ENCODE results near the gene CSRP3.

DNA sequence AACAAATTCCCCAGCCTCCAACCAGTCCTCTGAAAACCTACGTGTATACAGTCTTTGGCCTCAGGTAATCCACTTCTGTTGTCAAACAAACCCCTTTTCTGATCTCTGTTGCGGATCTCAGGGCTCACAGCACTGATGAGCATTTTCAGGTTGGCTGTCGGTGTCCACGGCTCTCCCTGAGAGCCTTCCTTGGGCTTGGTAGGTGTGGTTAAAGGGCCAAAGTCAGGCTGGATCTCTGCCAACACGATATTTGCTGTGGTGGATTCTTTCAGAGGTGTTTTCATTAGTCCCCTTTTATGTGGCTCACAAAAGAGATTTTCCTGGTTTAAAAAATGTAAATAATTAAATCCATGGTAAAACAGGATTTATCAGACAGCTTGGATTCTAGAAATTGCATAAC lies 36.0 kb upstream of the CSRP3 start:
- TF ChIP-seq MAZ (IDR thresholded peaks at IDR 0.05; ENCODE audit: borderline replicate concordance, low read depth, low read length) (no peak), RARB (CRISPR knock-in tag; IDR thresholded peaks at IDR 0.05) (no peak), POLR2A (IDR thresholded peaks at IDR 0.05; ENCODE audit: low read length) (no peak), RCOR1 (IDR thresholded peaks at IDR 0.05; ENCODE audit: low read depth, low read length) (no peak), ZNF302 (CRISPR knock-in tag; IDR thresholded peaks at IDR 0.05) (no peak), FOSL2 (IDR thresholded peaks at IDR 0.05) (no peak), FOSL2 (CRISPR knock-in tag; IDR thresholded peaks at IDR 0.05) (no peak), BHLHE40 (IDR thresholded peaks at IDR 0.05; ENCODE audit: low read depth, low read length) (no peak), ZFP36 (IDR thresholded peaks at IDR 0.05; ENCODE audit: borderline replicate concordance, partially characterized antibody) (no peak), JUNB (IDR thresholded peaks at IDR 0.05) (no peak), SREBF2 (IDR thresholded peaks at IDR 0.05) (no peak)
- TF ChIP-seq, protein P1, sequence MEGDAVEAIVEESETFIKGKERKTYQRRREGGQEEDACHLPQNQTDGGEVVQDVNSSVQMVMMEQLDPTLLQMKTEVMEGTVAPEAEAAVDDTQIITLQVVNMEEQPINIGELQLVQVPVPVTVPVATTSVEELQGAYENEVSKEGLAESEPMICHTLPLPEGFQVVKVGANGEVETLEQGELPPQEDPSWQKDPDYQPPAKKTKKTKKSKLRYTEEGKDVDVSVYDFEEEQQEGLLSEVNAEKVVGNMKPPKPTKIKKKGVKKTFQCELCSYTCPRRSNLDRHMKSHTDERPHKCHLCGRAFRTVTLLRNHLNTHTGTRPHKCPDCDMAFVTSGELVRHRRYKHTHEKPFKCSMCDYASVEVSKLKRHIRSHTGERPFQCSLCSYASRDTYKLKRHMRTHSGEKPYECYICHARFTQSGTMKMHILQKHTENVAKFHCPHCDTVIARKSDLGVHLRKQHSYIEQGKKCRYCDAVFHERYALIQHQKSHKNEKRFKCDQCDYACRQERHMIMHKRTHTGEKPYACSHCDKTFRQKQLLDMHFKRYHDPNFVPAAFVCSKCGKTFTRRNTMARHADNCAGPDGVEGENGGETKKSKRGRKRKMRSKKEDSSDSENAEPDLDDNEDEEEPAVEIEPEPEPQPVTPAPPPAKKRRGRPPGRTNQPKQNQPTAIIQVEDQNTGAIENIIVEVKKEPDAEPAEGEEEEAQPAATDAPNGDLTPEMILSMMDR (IDR thresholded peaks at IDR 0.05): no peak
- TF ChIP-seq, protein P2, sequence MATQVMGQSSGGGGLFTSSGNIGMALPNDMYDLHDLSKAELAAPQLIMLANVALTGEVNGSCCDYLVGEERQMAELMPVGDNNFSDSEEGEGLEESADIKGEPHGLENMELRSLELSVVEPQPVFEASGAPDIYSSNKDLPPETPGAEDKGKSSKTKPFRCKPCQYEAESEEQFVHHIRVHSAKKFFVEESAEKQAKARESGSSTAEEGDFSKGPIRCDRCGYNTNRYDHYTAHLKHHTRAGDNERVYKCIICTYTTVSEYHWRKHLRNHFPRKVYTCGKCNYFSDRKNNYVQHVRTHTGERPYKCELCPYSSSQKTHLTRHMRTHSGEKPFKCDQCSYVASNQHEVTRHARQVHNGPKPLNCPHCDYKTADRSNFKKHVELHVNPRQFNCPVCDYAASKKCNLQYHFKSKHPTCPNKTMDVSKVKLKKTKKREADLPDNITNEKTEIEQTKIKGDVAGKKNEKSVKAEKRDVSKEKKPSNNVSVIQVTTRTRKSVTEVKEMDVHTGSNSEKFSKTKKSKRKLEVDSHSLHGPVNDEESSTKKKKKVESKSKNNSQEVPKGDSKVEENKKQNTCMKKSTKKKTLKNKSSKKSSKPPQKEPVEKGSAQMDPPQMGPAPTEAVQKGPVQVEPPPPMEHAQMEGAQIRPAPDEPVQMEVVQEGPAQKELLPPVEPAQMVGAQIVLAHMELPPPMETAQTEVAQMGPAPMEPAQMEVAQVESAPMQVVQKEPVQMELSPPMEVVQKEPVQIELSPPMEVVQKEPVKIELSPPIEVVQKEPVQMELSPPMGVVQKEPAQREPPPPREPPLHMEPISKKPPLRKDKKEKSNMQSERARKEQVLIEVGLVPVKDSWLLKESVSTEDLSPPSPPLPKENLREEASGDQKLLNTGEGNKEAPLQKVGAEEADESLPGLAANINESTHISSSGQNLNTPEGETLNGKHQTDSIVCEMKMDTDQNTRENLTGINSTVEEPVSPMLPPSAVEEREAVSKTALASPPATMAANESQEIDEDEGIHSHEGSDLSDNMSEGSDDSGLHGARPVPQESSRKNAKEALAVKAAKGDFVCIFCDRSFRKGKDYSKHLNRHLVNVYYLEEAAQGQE (IDR thresholded peaks at IDR 0.05): no peak
- TF ChIP-seq, protein P3, sequence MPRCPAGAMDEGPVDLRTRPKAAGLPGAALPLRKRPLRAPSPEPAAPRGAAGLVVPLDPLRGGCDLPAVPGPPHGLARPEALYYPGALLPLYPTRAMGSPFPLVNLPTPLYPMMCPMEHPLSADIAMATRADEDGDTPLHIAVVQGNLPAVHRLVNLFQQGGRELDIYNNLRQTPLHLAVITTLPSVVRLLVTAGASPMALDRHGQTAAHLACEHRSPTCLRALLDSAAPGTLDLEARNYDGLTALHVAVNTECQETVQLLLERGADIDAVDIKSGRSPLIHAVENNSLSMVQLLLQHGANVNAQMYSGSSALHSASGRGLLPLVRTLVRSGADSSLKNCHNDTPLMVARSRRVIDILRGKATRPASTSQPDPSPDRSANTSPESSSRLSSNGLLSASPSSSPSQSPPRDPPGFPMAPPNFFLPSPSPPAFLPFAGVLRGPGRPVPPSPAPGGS (IDR thresholded peaks at IDR 0.05): no peak
